T-cell (primary cell): Measurements from ENCODE around the gene SLC43A1. TPM values are rescaled to one million over a fixed set of nuclear protein-coding genes. Genes with fewer than 3 reads are reported as not detected.
"Not testable (repeated sequence)": the region's sequence is repeated elsewhere in the genome, so short reads cannot be mapped to it uniquely, and the experiment has no call there.

Experiments used
- ATAC-seq, 4 experiments: fragments of 200-7000 bp in 3 of 4; fragments of 150-1000 bp in 1 of 4; cut with Tn5 transposase; replicated peaks in 1 of 4; 1 replicate in 3 of 4; 2 replicates in 1 of 4; pipeline ENCODE4 v1.10.0; 2021; ENCODE audit warnings: moderate library complexity in 3 of 4, mild to moderate bottlenecking in 2 of 4, moderate number of reproducible peaks in 1 of 4
- CTCF ChIA-PET, 2 donors: fragments of 300-600 bp; sonication (Branson Sonifier 250); formaldehyde crosslinking; loops; one replicate each; lab custom pipeline; 2022; ENCODE audit warnings: antibody characterized with exemption in 2 of 2; lab: Charles Lee
- POLR2A ChIA-PET, 2 donors: fragments of 300-600 bp; sonication (Branson Sonifier 250); formaldehyde crosslinking; loops; one replicate each; lab custom pipeline; 2022; ENCODE audit warnings: antibody characterized with exemption in 2 of 2; lab: Charles Lee
- DNase-seq, 35 experiments: peaks; one replicate each; pipeline versions ENCODE4 v3.0.0 to v3.0.0-alpha.2; 2013 to 2023
- H3K27ac ChIP-seq: one replicate; pipeline ENCODE4 v1.5.1; 2013; ENCODE audit warnings: low read length
- H3K27me3 ChIP-seq, 2 experiments: replicated peaks in 1 of 2; 1 replicate in 1 of 2; 2 replicates in 1 of 2; pipeline versions ENCODE4 v1.6.1 to v1.7.0; 2013; ENCODE audit warnings: low read length in 1 of 2, mixed read lengths in 1 of 2; ENCODE audit not compliant: control insufficient read depth in 2 of 2, insufficient read depth in 2 of 2; ENCODE audit errors: extremely low read depth in 1 of 2
- H3K36me3 ChIP-seq, 2 donors: 1 replicate in 1 of 2; 2 replicates in 1 of 2; pipeline versions ENCODE4 v1.6.1 to v1.7.0; 2013; ENCODE audit warnings: low read length in 1 of 2; ENCODE audit not compliant: control insufficient read depth in 2 of 2, insufficient read depth in 1 of 2; ENCODE audit errors: extremely low read depth in 1 of 2
- H3K4me1 ChIP-seq, 2 experiments: 1 replicate in 1 of 2; 2 replicates in 1 of 2; pipeline versions ENCODE4 v1.6.1 to v1.7.0; 2013; ENCODE audit warnings: low read length in 2 of 2, mixed read lengths in 1 of 2; ENCODE audit not compliant: insufficient read depth in 2 of 2, control insufficient read depth in 1 of 2; ENCODE audit errors: extremely low read depth in 1 of 2
- H3K4me3 ChIP-seq, 2 donors: 1 replicate in 1 of 2; 2 replicates in 1 of 2; pipeline versions ENCODE4 v1.5.1 to v1.7.0; 2013; ENCODE audit warnings: mild to moderate bottlenecking in 2 of 2, low read length in 1 of 2, moderate library complexity in 1 of 2; ENCODE audit not compliant: control insufficient read depth in 1 of 2; ENCODE audit errors: extremely low read depth in 1 of 2
- H3K9me3 ChIP-seq: 2 replicates; pipeline ENCODE4 v1.7.0; 2013
- H3K27ac Mint-ChIP-seq, 2 donors: one replicate each; pipeline ENCODE4 v1.8.0; 2020 to 2021; ENCODE audit warnings: mild to moderate bottlenecking in 2 of 2, mixed read lengths in 2 of 2
- H3K27me3 Mint-ChIP-seq, 2 donors: one replicate each; pipeline ENCODE4 v1.8.0; 2021 to 2022; ENCODE audit warnings: mixed read lengths in 2 of 2
- H3K36me3 Mint-ChIP-seq: one replicate; pipeline ENCODE4 v1.8.0; 2021; ENCODE audit warnings: mixed read lengths
- H3K4me1 Mint-ChIP-seq, 3 donors: one replicate each; pipeline ENCODE4 v1.8.0; 2020 to 2022; ENCODE audit warnings: mixed read lengths in 3 of 3, mild to moderate bottlenecking in 1 of 3
- H3K4me3 Mint-ChIP-seq, 3 donors: one replicate each; pipeline ENCODE4 v1.8.0; 2020 to 2022; ENCODE audit warnings: mild to moderate bottlenecking in 3 of 3, mixed read lengths in 3 of 3, moderate library complexity in 3 of 3
- H3K9me3 Mint-ChIP-seq, 3 donors: one replicate each; pipeline ENCODE4 v1.8.0; 2020 to 2022; ENCODE audit warnings: mixed read lengths in 3 of 3
- WGBS: methylation state at CpG from one replicate; pipeline ENCODE4 v1.1.5; 2013; ENCODE audit warnings: missing lambda C conversion rate; ENCODE audit not compliant: insufficient coverage; 5-methylcytosine and 5-hydroxymethylcytosine counted together
- total RNA-seq, 35 experiments: library from RNA in 6 of 35; stranded (reverse) in 6 of 35; fragments of 120-200 nt in 1 of 35; gene quantifications; one replicate each; pipeline versions ENCODE4 v1.2.1 to v1.2.4 and lab custom pipeline; 2013 to 2026

Gene SLC43A1
- total RNA-seq, 5 donors from 2014 or later (not counting 1 experiment from before 2014, with no cell fraction given): 8.8 to 31.6 (median 25.1) TPM

DNA sequence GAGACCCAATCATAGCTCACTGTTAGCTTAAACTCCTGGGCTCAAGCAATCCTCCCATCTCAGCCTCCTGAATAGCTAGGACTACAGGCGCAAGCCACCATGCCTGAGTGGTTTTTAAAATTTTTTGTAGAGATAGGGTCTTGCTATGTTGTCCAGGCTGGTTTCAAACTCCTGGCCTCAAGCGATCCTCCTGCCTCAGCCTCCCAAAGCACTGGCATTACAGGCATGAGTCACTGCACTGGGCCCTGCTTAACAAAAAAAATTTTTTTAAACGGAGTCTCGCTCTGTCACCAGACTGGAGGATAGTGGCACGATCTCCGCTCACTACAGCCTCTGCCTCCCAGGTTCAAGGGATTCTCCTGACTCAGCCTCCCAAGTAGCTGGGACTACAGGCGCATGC is 18.9 kb upstream of the SLC43A1 start:
- H3K4me1 ChIP-seq: peaks cover 10 to 16% of the 10 kb centered on the region in 2 experiments
- not testable (repeated sequence) for H3K9me3 Mint-ChIP-seq, H3K4me3 ChIP-seq, H3K27me3 Mint-ChIP-seq, H3K27ac ChIP-seq, H3K9me3 ChIP-seq, H3K27ac Mint-ChIP-seq, DNase-seq, ATAC-seq, H3K27me3 ChIP-seq, H3K36me3 ChIP-seq, H3K4me3 Mint-ChIP-seq, H3K36me3 Mint-ChIP-seq
- WGBS: 100% methylated on average over 5 of the region's 7 CpGs
- POLR2A ChIA-PET: interaction anchor here in 1 of 2 donors (0.6 kb wide), 1 partner anchor 10 kb away, joined by 11 read pairs; no protein-coding TSS in a partner anchor
- H3K4me1 Mint-ChIP-seq: peaks cover 19 to 24% (median 22%) of the 10 kb centered on the region in 3 donors
- CTCF ChIA-PET: interaction anchor here (0.6 to 1.2 kb wide), 6 partner anchors 34 to 163 kb away, joined by 3 to 6 read pairs (median 4); partner anchors contain the start of gene UBE2L6 (in 1 of the 2)

DNA sequence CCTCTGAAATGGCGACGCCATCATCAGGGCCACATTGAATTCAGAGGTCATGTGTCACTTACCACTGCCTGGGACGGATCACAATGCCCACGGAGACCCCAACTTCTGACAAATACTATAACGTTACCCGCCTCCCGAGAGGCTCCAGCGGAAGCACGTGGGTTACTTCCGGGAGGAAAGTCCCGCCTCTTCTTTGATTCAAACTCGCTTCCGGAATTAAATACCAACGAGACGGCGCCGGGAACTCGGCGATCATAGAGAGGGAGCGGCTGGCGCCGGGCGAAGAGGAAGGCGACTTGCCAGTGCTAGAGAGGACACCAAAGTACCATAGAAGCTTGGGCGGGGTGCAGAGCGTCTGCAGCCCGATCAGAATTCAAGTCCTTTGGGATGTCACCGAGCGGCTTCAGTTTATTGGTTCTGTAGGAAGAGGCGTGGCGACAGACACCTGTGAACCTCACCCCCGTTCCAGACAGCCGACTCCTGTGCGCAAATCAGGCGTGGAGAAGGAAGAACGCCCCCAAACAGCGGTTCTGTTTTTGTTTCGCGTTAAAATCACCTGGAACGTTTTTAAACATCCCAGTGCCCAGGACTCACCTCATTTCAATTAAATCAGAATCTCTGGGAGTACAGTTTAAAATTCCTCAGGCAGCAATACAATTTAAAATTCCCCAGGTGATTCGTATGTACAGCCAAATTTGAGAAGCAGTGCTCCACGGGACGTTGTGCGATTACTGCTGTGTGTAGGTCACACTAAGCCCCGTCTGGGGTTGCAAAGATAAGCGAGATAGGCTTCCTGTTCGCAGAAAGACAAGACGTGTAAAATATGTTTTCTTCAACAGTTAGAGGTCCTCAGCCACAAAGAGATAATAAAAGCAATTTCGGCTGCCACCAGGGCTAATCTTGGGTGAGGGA is 15.3 kb upstream of the SLC43A1 start, which contains the start of gene TIMM10:
TSS of gene TIMM10 (minus strand) at position 159 of the 912 bp plus-strand sequence. CDS start 565 bp downstream, outside the sequence.
- Mint-ChIP-seq H3K27ac (peak within 1 kb of the TSS; percentile 96), H3K4me3 (peak within 1 kb of the TSS; percentile 89 to 97 (median 91)), H3K27me3 (no peaks in the 10 kb centered on the region), H3K4me1 (peaks cover 32 to 38% (median 37%) of the 10 kb centered on the region in 3 donors), H3K36me3 (peaks cover 5% of the 10 kb centered on the region), H3K9me3 (no peaks in the 10 kb centered on the region)
- H3K36me3 ChIP-seq: peaks cover 0 to 12% of the 10 kb centered on the region in 2 donors
- DNase-seq (peak; percentile 81 to 97 (median 91)), ATAC-seq (peak; percentile 94 to 95 (median 94))
- ChIA-PET POLR2A (interaction anchor here in 1 of 2 donors (0.6 kb wide), 1 partner anchor 262 kb away, joined by 3 read pairs; no protein-coding TSS in a partner anchor), CTCF (interaction anchor here (0.5 to 7.9 kb wide), 10 partner anchors 10 to 270 kb away, joined by 3 to 126 read pairs (median 8); partner anchors contain the start of gene UBE2L6 (in 1 of the 2))
- H3K27me3 ChIP-seq: no peaks in the 10 kb centered on the region
- under 1% methylated on average over 42 of the region's 49 CpGs for WGBS
- H3K4me1 ChIP-seq: peaks cover 10 to 20% of the 10 kb centered on the region in 2 experiments
- H3K9me3 ChIP-seq: no peaks in the 10 kb centered on the region
- H3K4me3 ChIP-seq: peak within 1 kb of the TSS; percentile 75 to 84
- peak within 1 kb of the TSS; percentile 83 for H3K27ac ChIP-seq

DNA sequence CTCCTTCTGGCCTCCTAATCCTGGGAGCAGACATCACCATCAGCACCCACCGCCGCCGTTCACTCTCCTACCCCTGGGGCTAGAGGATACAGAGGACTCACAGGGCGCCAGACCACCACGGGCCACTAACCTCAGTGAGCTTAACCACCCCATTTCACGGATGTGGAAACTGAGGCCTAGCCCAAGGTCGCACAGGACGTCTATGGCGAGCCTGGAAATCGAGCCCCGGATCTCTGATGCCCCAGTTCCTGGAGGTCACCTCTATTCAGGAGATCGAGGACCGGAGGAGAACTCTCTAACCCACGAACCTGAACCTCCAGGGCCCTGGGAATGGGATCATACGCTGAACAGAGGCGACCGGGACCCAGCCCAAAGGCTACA is 14.7 kb upstream of the SLC43A1 start:
- no peaks in the 10 kb centered on the region for H3K9me3 Mint-ChIP-seq
- no peaks in the 10 kb centered on the region for H3K27me3 ChIP-seq
- ChIA-PET CTCF (interaction anchor here (0.5 to 7.9 kb wide), 9 partner anchors 9 to 270 kb away, joined by 3 to 126 read pairs (median 7); partner anchors contain the start of genes SSRP1 (in 1 of the 2) and UBE2L6 (in 1 of the 2)), POLR2A (no interaction called here)
- H3K27me3 Mint-ChIP-seq: no peaks in the 10 kb centered on the region
- peaks cover 0 to 12% of the 10 kb centered on the region in 2 donors for H3K36me3 ChIP-seq
- peaks cover 32 to 38% (median 37%) of the 10 kb centered on the region in 3 donors for H3K4me1 Mint-ChIP-seq
- ATAC-seq (no peak), DNase-seq (peak in 2 of 35 experiments; percentile 2 to 12)
- H3K4me3 ChIP-seq: peak overlapping the region; percentile 75 to 84
- H3K4me1 ChIP-seq: peaks cover 10 to 20% of the 10 kb centered on the region in 2 experiments
- H3K4me3 Mint-ChIP-seq: peak overlapping the region; percentile 89 to 97 (median 91)
- WGBS: 1% methylated on average over 16 of the region's 17 CpGs
- H3K27ac ChIP-seq: peak overlapping the region; percentile 83
- H3K27ac Mint-ChIP-seq: peak overlapping the region; percentile 96
- peaks cover 5% of the 10 kb centered on the region for H3K36me3 Mint-ChIP-seq
- H3K9me3 ChIP-seq: no peaks in the 10 kb centered on the region

DNA sequence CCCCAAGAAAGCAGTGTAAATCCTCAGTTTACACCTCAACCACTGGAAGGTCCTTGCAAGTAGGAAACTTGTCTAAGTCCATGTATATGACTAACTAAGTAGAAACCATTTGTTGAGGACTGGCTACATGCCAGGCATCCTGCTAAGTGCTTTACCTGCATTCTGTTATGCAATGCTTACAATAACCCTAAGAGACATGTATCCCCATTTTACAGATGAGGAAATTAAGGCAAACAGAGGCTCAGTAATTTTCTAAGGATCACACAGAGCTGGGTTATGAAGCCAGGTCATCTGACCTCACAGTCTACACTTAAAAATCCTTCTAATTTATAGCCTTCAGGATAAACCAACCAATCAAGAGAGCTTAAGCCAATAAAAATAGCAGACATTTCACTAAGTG is 13.5 kb upstream of the SLC43A1 start:
- Histone ChIP-seq H3K27ac (no peak overlapping the region), H3K36me3 (peaks cover 0 to 12% of the 10 kb centered on the region in 2 donors), H3K9me3 (no peaks in the 10 kb centered on the region), H3K4me3 (no peak overlapping the region), H3K4me1 (peaks cover 10 to 20% of the 10 kb centered on the region in 2 experiments), H3K27me3 (no peaks in the 10 kb centered on the region)
- CTCF ChIA-PET: interaction anchor here (0.5 to 7.9 kb wide), 9 partner anchors 35 to 193 kb away, joined by 3 to 126 read pairs (median 6); partner anchors contain the start of genes RTN4RL2 (in 1 of the 2) and SSRP1 (in 1 of the 2)
- no peak overlapping the region for H3K4me3 Mint-ChIP-seq
- no peak for ATAC-seq
- no peak for DNase-seq
- H3K27ac Mint-ChIP-seq: no peak overlapping the region
- POLR2A ChIA-PET: interaction anchor here in 1 of 2 donors (0.6 kb wide), 1 partner anchor 180 kb away, joined by 3 read pairs; no protein-coding TSS in a partner anchor
- H3K27me3 Mint-ChIP-seq: no peaks in the 10 kb centered on the region
- H3K4me1 Mint-ChIP-seq: peaks cover 32 to 38% (median 37%) of the 10 kb centered on the region in 3 donors
- no peaks in the 10 kb centered on the region for H3K9me3 Mint-ChIP-seq
- H3K36me3 Mint-ChIP-seq: peaks cover 5% of the 10 kb centered on the region

DNA sequence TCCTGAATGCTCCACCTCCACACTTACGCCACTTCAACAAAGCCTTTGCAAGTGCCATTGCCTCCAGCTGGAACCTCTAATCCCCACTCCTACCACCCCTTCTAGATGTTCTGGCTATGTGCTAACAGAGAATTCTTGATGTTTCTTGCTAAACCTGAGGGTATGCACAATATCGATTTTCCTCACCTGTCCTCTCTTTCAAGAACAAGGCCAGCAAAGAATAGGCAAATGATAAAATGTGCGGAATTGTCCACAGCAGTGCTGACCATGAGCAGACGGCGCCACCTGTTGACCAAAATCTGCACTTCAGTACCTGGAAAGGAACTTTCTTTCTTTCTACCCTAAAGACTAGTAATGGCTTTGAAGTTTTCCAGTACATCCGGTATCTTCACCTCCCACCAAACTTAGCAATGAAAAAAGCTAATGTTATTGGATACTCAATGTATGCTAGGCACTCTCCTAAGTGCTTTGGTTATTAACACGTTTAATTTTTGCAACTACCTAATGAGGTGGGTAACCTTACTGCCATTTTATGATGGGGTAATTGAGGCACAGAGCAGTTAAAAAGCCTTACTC is 11.6 kb upstream of the SLC43A1 start:
- Mint-ChIP-seq H3K27me3 (no peaks in the 10 kb centered on the region), H3K36me3 (peaks cover 5% of the 10 kb centered on the region), H3K27ac (peak overlapping the region; percentile 11 to 59), H3K4me1 (peaks cover 32 to 38% (median 36%) of the 10 kb centered on the region in 3 donors), H3K9me3 (no peaks in the 10 kb centered on the region), H3K4me3 (no peak overlapping the region)
- Histone ChIP-seq H3K4me3 (no peak overlapping the region), H3K9me3 (no peaks in the 10 kb centered on the region), H3K27me3 (no peaks in the 10 kb centered on the region), H3K4me1 (peaks cover 10 to 20% of the 10 kb centered on the region in 2 experiments), H3K36me3 (peaks cover 0 to 12% of the 10 kb centered on the region in 2 donors), H3K27ac (no peak overlapping the region)
- DNase-seq (peak in 34 of 35 experiments; percentile 33 to 85 (median 65)), ATAC-seq (no peak)
- 47% methylated on average over 3 of the region's 7 CpGs for WGBS
- CTCF ChIA-PET: interaction anchor here (0.6 to 7.9 kb wide), 30 partner anchors 9 to 273 kb away, joined by 3 to 126 read pairs (median 5); partner anchors contain the start of genes RTN4RL2 (in 2 of the 2), MED19 (in 1 of the 2), SLC43A1 (in 1 of the 2) and TMX2 (in 1 of the 2)
- POLR2A ChIA-PET: interaction anchor here (0.5 to 1.9 kb wide), 2 partner anchors 34 to 128 kb away, joined by 6 to 11 read pairs; no protein-coding TSS in a partner anchor
